Heart left ventricle (tissue), 13 donors: ENCODE results near the gene KIF5B.

ENCODE experiments used
- CTCF ChIP-seq, 12 donors: fragments of 200-600 bp; sonication (generic) in 4 of 12; IDR thresholded peaks; one replicate each; pipeline versions ENCODE4 v1.5.0 to v1.8.0; 2018 to 2022; ENCODE audit warnings: antibody characterized with exemption in 12 of 12, mild to moderate bottlenecking in 5 of 12
- POLR2A ChIP-seq, 2 donors: fragments of 450-650 bp; IDR thresholded peaks; one replicate each; pipeline ENCODE4 v1.6.1; 2017; ENCODE audit warnings: antibody characterized with exemption in 2 of 2, mild to moderate bottlenecking in 2 of 2, moderate library complexity in 2 of 2
- donor health status: ischemic (EF 13 %, LVEDD 7.1; RV severe dilation, severe dysfunction).
- donor health status: DM: no; HTN: yes; CAD: no.
- donor health status: DM: no; HTN: no; CAD: no.
- donor health status: ischemic (EF 25% LVEDD 6.9; RV normal size, moderate dysfunction).
- donor health status: ischemic (EF 25% LVEDD 5.7; RV mildly dilated, moderate dysfunction).
- donor health status: ischemic (EF 35%, LVEDD 5.7; RV mildly dilated, moderate dysfunction).
- donor health status: nonischemic (EF 11% LVEDD 7.7; RV severe dilation, severe dysfunction).
- donor health status: DM: yes; HTN: yes; CAD: no.
- donor health status: PGD.
- donor health status: ischemic (EF 29% LVEDD 5.4; RV normal size, mild dysfunction).
- donor health status: nonischemic (EF 23%, LVEDD 6.1; RV moderate dilation, normal function).

- no peak for TF ChIP-seq CTCF (IDR thresholded peaks at IDR 0.05)
- TF ChIP-seq POLR2A (IDR thresholded peaks at IDR 0.05), result no peak
These were observed 14.8 kb downstream of the KIF5B start for GRCh38 chr10:32041290-32042028.
